ENCODE data around the gene OR51D1.

DNA sequence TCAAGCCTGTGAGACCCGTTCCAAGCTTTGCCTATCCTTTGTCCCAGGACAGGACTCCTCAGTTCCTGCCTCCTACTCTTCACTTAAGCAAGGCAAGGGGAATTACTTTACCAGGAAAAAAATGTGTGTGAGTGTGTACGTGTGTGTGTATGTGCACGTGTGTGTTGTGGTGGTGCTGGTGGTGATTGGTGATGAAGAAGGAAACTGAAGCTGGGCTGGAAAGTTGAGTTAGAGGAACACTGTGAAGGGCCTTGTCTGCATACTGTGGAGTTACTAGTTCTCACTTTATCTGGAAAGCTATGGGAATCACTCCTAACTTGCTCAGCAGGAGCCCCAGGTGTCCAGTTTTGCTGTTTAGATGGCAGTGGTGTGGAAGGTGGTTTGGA lies 378 bp downstream of the OR51D1 start:
- TF ChIP-seq, protein P1, sequence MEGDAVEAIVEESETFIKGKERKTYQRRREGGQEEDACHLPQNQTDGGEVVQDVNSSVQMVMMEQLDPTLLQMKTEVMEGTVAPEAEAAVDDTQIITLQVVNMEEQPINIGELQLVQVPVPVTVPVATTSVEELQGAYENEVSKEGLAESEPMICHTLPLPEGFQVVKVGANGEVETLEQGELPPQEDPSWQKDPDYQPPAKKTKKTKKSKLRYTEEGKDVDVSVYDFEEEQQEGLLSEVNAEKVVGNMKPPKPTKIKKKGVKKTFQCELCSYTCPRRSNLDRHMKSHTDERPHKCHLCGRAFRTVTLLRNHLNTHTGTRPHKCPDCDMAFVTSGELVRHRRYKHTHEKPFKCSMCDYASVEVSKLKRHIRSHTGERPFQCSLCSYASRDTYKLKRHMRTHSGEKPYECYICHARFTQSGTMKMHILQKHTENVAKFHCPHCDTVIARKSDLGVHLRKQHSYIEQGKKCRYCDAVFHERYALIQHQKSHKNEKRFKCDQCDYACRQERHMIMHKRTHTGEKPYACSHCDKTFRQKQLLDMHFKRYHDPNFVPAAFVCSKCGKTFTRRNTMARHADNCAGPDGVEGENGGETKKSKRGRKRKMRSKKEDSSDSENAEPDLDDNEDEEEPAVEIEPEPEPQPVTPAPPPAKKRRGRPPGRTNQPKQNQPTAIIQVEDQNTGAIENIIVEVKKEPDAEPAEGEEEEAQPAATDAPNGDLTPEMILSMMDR (conservative IDR thresholded peaks at IDR 0.05) = no peak
- TF ChIP-seq ZFX (IDR thresholded peaks at IDR 0.05) = no peak
